Esophagus muscularis mucosa (tissue), 4 donors: ENCODE data around the gene ST7L. TPM values are rescaled to one million over a fixed set of nuclear protein-coding genes. Genes with fewer than 3 reads are reported as not detected.

Source experiments
- DNase-seq: peaks from one replicate; pipeline ENCODE4 v3.0.0-alpha.2; 2017; ENCODE audit errors: extremely low spot score
- H3K27ac ChIP-seq, 4 donors: fragments of 200-600 bp; sonication (generic); replicated peaks in 1 of 4; 1 replicate in 3 of 4; 2 replicates in 1 of 4; pipeline ENCODE4 v1.5.1; 2016 to 2019; ENCODE audit warnings: mild to moderate bottlenecking in 1 of 4
- H3K27me3 ChIP-seq, 4 donors: fragments of 200-600 bp; sonication (generic); one replicate each; pipeline versions ENCODE4 v1.5.1 to v1.6.0; 2016 to 2019
- H3K36me3 ChIP-seq, 4 donors: fragments of 200-600 bp; sonication (generic); one replicate each; pipeline ENCODE4 v1.5.1; 2016 to 2019
- H3K4me1 ChIP-seq, 4 donors: fragments of 200-600 bp; sonication (generic); one replicate each; pipeline ENCODE4 v1.5.1; 2016 to 2019
- H3K4me3 ChIP-seq, 4 donors: fragments of 200-600 bp; sonication (generic); 1 replicate in 2 of 4; 2 replicates in 2 of 4; pipeline ENCODE4 v1.5.1; 2016 to 2019; ENCODE audit warnings: mild to moderate bottlenecking in 4 of 4, moderate library complexity in 1 of 4
- H3K9me3 ChIP-seq, 4 donors: fragments of 200-600 bp; sonication (generic); 1 replicate in 3 of 4; 2 replicates in 1 of 4; pipeline ENCODE4 v1.5.1; 2016 to 2019
- EP300 ChIP-seq: sonication (generic); formaldehyde crosslinking; IDR thresholded peaks from one replicate; pipeline ENCODE4 v1.6.1; 2017; ENCODE audit warnings: antibody characterized with exemption
- POLR2A ChIP-seq: fragments of 450-650 bp; IDR thresholded peaks from one replicate; pipeline ENCODE4 v1.6.1; 2017; ENCODE audit warnings: antibody characterized with exemption, moderate library complexity, mild to moderate bottlenecking, low read depth
- POLR2AphosphoS5 ChIP-seq, 2 donors: sonication (generic); formaldehyde crosslinking; IDR thresholded peaks; one replicate each; pipeline ENCODE4 v1.6.1; 2017; ENCODE audit warnings: antibody characterized with exemption in 2 of 2
- WGBS: methylation state at CpG from one replicate; pipeline ENCODE4 v1.1.5; 2018; 5-methylcytosine and 5-hydroxymethylcytosine counted together
- intact Hi-C: fragments of 100-400 bp; cut with DNase I; formaldehyde crosslinking; loops from one replicate; pipeline ENCODE4 v1.15.1; 2023
- total RNA-seq, 4 donors: library from RNA; depleted of rRNA; stranded (reverse); fragments of >200 nt; gene quantifications; one replicate each; pipeline versions ENCODE4 v1.1.0 to v1.2.1, GENCODE V29; 2016
- TF ChIP-seq, protein P1 (sequence below), 3 experiments: fragments of 200-600 bp in 2 of 3; fragments of 450-650 bp in 1 of 3; sonication (generic) in 2 of 3; IDR thresholded peaks; one replicate each; pipeline ENCODE4 v1.5.1; 2017 to 2019; ENCODE audit warnings: antibody characterized with exemption in 3 of 3, mild to moderate bottlenecking in 2 of 3, moderate library complexity in 1 of 3

The ST7L gene
- total RNA-seq, 4 donors from 2014 or later = 12.9 to 23.0 (median 21.0) TPM

DNA sequence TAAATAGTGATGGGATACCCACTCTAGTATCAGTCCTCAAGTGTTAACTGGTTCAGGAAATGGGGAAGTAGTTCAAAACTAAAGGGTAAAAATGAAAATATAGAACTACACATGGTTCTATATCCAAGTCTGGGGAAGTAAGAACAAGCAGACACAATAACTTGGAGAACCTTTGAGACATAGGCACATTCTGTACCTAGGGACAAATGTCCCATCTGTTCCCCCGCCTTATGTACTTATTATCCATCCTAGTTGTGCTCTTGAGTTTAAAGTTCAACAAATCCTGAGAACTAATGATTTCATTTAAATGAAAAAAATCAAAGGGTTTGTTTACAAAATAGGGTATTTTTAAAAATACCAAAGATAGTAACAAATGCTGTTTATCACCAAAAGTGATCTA, 77.6 kb downstream of the ST7L start:
- Histone ChIP-seq H3K36me3 (peaks cover 7 to 61% (median 28%) of the 10 kb centered on the region in 4 donors), H3K27ac (no peak overlapping the region), H3K27me3 (no peaks in the 10 kb centered on the region), H3K9me3 (no peaks in the 10 kb centered on the region), H3K4me1 (peaks cover 5 to 18% (median 11%) of the 10 kb centered on the region in 4 donors), H3K4me3 (no peak overlapping the region)
- TF ChIP-seq, protein P1, sequence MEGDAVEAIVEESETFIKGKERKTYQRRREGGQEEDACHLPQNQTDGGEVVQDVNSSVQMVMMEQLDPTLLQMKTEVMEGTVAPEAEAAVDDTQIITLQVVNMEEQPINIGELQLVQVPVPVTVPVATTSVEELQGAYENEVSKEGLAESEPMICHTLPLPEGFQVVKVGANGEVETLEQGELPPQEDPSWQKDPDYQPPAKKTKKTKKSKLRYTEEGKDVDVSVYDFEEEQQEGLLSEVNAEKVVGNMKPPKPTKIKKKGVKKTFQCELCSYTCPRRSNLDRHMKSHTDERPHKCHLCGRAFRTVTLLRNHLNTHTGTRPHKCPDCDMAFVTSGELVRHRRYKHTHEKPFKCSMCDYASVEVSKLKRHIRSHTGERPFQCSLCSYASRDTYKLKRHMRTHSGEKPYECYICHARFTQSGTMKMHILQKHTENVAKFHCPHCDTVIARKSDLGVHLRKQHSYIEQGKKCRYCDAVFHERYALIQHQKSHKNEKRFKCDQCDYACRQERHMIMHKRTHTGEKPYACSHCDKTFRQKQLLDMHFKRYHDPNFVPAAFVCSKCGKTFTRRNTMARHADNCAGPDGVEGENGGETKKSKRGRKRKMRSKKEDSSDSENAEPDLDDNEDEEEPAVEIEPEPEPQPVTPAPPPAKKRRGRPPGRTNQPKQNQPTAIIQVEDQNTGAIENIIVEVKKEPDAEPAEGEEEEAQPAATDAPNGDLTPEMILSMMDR (IDR thresholded peaks at IDR 0.05) = no peak
- no peak for TF ChIP-seq POLR2AphosphoS5 (IDR thresholded peaks at IDR 0.05)
- no peak for TF ChIP-seq POLR2A
- TF ChIP-seq EP300 = no peak
- WGBS = 95% methylated on average over 1 of the region's 1 CpG
- intact Hi-C loops = no loop called here
- no peak for DNase-seq

DNA sequence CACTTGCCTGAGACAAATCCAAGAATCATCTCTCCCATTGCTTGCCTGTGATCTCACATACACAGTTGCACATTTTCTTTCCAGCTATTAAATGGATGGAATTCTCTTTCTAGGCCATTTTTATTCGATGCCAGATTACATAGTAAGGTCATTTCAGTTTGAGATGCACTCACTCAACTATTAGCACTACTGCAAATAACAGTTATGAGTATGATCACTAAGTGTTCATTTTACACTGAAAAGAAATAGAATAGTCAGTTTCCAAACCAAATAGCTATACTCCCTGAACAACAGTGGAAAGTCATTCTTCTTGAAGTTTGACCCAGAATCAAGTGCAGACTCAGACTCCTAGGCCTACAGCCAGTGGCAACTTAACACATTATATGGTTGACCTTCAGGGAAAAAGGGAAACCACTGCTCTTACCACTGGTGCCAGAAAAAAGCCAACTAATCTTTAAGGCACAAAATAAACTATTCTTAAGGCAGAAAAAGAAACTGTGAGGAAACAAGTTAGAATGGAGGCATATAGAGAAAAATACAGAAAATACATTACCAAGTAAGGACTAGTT, 78.6 kb downstream of the ST7L start:
- 45% methylated on average over 1 of the region's 1 CpG for WGBS
- H3K36me3 ChIP-seq = peaks cover 7 to 61% (median 28%) of the 10 kb centered on the region in 4 donors
- no peak for DNase-seq
- TF ChIP-seq POLR2A (no peak), EP300 (no peak)
- intact Hi-C loops = no loop called here
- no peaks in the 10 kb centered on the region for H3K9me3 ChIP-seq
- H3K4me3 ChIP-seq = no peak overlapping the region
- H3K27me3 ChIP-seq = no peaks in the 10 kb centered on the region
- no peak overlapping the region for H3K27ac ChIP-seq
- peaks cover 5 to 17% (median 10%) of the 10 kb centered on the region in 4 donors for H3K4me1 ChIP-seq

DNA sequence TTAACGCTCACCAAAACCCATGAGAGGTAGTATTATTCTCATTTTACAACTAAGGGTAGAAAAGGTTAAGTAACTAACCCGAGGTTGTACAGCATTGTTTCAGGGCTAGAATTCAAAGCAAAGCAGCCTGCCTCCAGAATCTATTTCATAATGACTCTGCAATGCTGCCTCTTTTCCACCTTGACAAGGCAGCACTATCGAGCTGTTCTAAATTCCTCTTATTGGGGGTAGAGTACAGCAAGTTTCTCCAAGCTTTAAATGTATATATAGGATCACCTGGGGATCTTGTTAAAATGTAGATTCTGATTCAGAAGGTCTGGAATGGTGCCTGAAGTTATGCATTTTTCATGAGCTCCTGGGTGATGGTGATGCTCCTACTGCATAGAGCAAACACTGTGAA, 80.1 kb downstream of the ST7L start:
- intact Hi-C loops = no loop called here
- no peaks in the 10 kb centered on the region for H3K9me3 ChIP-seq
- DNase-seq = no peak
- 89% methylated on average over 3 of the region's 3 CpGs for WGBS
- no peak overlapping the region for H3K27ac ChIP-seq
- peaks cover 0 to 5% (median 3%) of the 10 kb centered on the region in 4 donors for H3K4me1 ChIP-seq
- no peaks in the 10 kb centered on the region for H3K27me3 ChIP-seq
- no peak for TF ChIP-seq POLR2AphosphoS5 (IDR thresholded peaks at IDR 0.05)
- no peak for TF ChIP-seq EP300
- TF ChIP-seq, protein P1 (IDR thresholded peaks at IDR 0.05) = no peak
- no peak for TF ChIP-seq POLR2A
- peaks cover 7 to 66% (median 28%) of the 10 kb centered on the region in 4 donors for H3K36me3 ChIP-seq
- no peak overlapping the region for H3K4me3 ChIP-seq

DNA sequence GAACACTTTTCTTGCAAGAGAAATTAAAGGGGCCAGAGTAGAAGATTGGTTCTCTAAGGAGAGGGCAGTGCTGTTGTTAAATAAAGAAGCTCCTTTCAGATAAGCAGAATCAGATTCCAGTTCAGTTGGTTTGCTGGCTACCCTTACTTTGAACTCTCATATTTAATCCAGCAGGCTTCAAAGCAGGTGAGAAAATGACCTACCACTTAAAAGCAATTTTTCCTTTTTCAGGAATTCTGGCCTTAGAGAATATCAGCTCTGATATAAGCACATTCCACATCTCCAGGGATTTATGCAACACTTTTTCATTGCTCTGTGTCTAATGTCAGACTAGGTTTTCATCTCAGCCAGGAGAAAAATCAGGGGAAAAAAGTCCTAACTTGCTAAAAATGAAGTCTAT, 81.5 kb downstream of the ST7L start:
- Histone ChIP-seq H3K9me3 (no peaks in the 10 kb centered on the region), H3K4me1 (peaks cover 0 to 5% (median 2%) of the 10 kb centered on the region in 4 donors), H3K36me3 (peaks cover 7 to 68% (median 31%) of the 10 kb centered on the region in 4 donors), H3K27ac (no peak overlapping the region), H3K27me3 (no peaks in the 10 kb centered on the region), H3K4me3 (no peak overlapping the region)
- no peak for DNase-seq
- intact Hi-C loops = no loop called here
- TF ChIP-seq, protein P1 (IDR thresholded peaks at IDR 0.05) = no peak
- TF ChIP-seq POLR2AphosphoS5 (IDR thresholded peaks at IDR 0.05) = no peak
- TF ChIP-seq POLR2A = no peak
- TF ChIP-seq EP300 = no peak

DNA sequence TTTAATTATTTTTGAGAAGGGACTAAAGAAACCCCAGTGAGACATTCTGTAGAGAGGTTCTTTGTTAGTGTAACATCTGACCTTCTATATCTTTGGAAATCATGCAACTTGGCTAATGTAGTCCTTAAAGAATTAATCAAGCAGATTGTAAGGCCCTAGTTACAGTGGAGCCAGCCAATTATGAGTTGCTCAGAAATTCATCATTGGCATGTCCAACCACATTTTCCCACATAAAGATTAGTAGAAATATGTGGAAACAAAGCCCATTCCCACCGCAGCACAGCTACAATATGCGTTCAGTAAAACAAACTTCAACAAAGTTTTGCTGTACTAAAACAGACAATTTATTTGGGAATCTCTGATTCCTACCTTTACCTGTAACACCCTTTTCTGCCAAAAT, 82.4 kb downstream of the ST7L start:
- no peaks in the 10 kb centered on the region for H3K9me3 ChIP-seq
- no peak overlapping the region for H3K27ac ChIP-seq
- WGBS = 60% methylated on average over 2 of the region's 2 CpGs
- H3K36me3 ChIP-seq = peaks cover 7 to 59% (median 24%) of the 10 kb centered on the region in 4 donors
- no peak for DNase-seq
- peaks cover 0 to 5% (median 2%) of the 10 kb centered on the region in 4 donors for H3K4me1 ChIP-seq
- TF ChIP-seq POLR2A (no peak), POLR2AphosphoS5 (IDR thresholded peaks at IDR 0.05) (no peak), EP300 (no peak)
- TF ChIP-seq, protein P1 (IDR thresholded peaks at IDR 0.05) = no peak
- no peaks in the 10 kb centered on the region for H3K27me3 ChIP-seq
- H3K4me3 ChIP-seq = no peak overlapping the region
- intact Hi-C loops = no loop called here
